RPMI7951 (cell line): ENCODE results near the gene DAGLA. TPM values are rescaled to one million over a fixed set of nuclear protein-coding genes. Genes with fewer than 3 reads are reported as not detected.

ENCODE experiments used
- DNase-seq: peaks from one replicate; pipeline ENCODE4 v3.0.0-alpha.2; 2012; ENCODE audit warnings: low read depth
- total RNA-seq: library from RNA; depleted of rRNA; stranded (reverse); fragments of >200 nt; shearing (Covaris generic); gene quantifications from 2 replicates; pipeline ENCODE4 v1.2.3, GENCODE V29; 2014

DAGLA gene
- total RNA-seq, 1 experiment from 2014 or later: 0.96 TPM

DNA sequence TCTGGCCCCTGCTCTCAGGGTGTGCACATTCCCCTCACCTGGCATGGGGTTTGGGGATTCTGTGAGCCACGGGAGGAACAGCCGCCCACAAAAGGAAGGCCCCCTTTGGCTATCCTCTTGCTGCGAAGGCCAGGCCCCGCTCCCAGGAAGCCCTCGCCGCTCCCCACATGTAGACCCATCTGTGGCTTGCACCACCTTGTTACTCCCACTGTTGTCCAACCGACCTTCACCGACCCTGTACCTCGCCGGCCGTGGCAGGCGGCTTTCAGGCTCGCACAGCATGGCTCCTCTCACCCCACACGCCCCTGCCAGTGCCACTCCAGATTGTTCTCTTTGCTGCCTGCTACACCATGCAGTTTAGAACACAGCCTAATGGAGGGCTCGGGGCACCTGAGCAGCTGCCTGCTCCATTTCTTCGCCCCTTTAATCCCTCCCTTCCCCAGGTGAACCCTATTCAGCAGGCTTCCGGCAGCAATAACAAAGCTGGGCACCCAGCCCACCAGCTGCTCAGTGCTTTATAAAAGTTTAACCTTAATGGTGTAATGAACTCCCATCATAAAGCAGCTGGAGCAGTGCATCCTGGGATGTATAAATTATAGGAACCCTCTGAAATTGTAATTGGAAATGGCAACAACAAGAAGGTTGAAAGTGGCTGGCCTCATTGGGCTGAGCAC lies 10.7 kb downstream of the DAGLA start:
- no peak for DNase-seq

GRCh38 chr11:61691380-61692156 lies 11.4 kb downstream of the DAGLA start:
- no peak for DNase-seq

- no peak for DNase-seq
These were observed 13.9 kb downstream of the DAGLA start for GRCh38 chr11:61693922-61694601.

- DNase-seq: no peak
These were observed 14.4 kb downstream of the DAGLA start for GRCh38 chr11:61694602-61694939.

- no peak for DNase-seq
These were observed 14.9 kb downstream of the DAGLA start for GRCh38 chr11:61694946-61695706.

DNA sequence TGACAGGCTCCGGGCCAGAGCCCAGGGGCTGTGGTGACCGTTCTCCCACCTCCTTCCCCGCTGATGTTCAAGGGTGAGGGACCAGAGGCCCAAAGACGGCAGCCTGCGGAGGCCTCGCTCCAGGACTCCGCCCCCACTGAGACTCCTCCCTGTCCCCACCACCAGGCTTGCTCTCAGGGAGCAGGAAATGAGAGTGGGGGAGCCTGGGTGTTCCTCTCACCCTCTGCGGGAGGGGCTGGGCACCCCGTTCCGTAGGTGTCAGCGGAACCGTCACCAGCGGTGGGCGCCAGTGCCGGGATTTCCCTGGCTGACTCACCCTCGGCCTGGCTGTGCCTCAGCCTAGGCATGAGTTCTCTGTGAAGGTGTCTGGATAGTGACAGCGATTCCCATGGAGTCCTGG lies 15.7 kb downstream of the DAGLA start:
- DNase-seq: peak; percentile 80

- DNase-seq: no peak
These were observed 16.4 kb downstream of the DAGLA start for GRCh38 chr11:61696602-61697001.

DNA sequence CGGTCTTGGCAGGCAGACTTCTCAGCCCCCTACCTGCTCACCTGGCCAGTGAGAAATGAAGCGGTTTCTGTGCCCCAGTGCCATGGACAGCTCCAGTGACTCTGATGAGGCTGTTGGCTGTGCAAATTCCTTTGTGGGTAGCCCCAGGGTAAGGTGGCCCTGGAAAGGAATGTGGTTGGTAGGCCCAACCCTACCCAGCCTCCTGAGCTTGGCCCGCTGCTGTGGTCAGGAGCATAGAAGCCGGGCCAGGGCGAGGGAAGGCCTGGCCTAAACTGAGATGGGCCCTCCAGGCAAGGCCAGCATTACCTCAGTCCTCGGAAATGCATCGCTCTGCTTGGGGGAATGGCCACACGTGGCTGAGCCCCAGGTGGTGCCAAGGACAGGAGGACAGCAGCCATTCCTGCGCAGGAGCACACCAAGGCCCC lies 16.9 kb downstream of the DAGLA start:
- peak; percentile 79 for DNase-seq

DNA sequence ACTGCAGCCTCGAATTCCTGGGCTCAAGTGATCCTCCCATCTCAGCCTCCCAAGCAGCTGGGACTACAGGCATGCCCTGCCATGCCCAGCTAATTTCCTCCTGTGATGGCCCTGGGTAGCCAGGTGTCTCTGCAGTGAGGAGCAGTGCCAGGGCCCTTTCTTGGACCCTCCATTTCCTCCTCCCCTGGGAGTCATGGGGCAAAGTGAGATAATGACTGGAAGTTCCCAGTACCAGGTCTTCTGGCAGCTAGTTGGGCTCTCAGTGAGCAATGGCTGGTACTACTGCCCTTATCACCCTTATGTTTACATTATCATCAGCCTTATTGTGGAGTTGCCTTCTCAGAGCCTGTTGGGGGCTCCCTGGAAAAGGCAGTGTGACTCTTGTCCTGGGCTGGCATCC lies 17.6 kb downstream of the DAGLA start:
- no peak for DNase-seq

DNA sequence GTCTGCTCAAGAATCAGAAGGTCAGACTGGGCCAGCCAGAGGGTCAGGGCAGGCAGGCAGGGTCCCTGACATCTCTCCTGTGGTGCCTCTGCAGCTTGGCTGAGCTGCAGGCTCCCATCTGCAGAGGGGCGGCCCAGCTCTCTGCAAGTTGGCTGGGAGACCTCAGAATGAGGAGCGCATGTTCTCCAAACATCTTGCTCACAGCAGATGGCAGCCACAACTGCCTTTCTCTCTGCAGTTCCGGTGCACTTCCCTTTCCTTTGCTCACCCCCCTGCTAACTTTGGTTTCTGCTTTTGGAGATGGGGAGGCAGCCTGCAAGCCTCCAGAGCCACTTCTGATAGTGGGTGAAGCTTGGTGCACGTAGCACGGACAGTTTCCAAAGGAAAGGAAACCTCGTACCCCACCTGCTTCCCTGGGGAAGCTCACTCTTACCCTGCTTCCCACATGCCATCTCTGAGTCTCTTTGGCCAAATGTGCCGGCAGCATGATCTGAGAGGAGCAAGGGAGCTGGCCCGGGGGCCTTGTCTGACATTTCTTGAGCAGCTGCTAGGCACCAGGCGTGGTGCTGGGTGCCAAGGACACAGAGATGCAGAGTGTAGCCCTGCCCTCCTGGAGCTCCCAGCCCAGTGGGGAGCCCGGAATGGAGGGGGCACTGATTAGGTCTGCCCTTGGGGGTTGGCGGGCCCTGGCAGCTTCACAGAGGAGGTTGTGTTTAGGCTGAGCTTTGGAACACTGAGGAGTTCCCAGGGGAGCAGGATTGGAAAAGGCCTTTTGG lies 18.2 kb downstream of the DAGLA start:
- no peak for DNase-seq

DNA sequence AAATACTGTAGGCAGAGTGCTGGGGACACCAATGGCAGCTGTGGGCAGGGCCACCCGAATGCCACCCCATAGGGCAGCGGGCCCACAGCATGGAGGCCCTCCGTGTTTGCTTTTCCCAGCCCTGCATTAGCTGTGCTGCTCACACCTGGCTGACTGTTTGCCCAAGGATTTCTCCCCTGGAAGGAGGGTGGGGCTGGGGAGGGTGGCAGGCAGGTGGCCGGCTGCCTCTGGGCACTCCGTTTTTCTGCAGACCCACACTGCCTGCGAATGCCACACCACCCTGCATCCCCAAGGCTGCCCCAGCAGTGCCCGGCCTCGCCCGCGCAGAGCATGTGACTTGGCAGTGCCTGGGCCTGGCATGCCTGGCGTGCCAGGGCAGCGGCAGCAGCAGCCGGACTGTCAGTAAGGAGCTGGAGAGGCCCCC lies 19.6 kb downstream of the DAGLA start:
- DNase-seq: no peak

DNA sequence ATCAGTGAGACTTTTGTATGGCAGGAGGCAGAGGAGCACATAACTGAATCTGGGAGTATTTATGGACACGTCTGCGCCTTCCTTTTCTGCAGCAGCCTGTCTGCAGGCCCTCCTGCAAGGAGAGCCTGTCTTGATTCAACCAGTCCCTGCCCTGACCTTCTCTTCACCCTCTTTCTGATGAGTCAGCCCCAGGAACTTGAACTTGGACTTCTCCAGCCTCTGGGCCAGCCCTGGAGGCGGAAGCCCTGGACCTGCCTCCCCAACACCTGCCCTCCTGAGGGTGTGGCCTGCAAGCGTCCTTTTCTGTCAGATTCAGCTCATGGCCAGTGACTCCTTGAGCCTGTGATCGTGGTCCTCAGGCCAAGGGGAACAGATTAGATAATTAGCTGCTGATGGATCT lies 20.0 kb downstream of the DAGLA start:
- DNase-seq: peak; percentile 44

DNA sequence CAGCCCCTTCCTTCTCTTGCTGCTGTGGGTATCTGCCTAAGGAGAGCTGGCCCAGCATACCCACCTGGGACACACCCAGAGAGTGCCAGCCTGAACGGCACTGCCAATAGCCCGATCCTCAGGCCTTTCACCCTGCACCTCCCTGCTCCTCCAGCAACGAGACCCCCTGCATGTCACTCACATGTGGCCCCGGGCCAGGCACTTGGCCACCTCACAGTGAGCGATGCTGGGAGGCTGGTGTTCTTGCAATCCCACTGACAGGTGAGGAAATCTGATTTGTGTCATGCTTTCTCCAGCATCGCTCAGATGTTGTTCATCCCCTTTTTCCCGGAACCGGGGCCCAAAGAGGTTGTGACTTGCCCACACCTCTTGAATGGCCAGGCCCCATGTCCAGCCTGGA lies 20.5 kb downstream of the DAGLA start:
- DNase-seq: no peak

GRCh38 chr11:61701242-61701886 lies 21.2 kb downstream of the DAGLA start:
- DNase-seq: no peak

DNA sequence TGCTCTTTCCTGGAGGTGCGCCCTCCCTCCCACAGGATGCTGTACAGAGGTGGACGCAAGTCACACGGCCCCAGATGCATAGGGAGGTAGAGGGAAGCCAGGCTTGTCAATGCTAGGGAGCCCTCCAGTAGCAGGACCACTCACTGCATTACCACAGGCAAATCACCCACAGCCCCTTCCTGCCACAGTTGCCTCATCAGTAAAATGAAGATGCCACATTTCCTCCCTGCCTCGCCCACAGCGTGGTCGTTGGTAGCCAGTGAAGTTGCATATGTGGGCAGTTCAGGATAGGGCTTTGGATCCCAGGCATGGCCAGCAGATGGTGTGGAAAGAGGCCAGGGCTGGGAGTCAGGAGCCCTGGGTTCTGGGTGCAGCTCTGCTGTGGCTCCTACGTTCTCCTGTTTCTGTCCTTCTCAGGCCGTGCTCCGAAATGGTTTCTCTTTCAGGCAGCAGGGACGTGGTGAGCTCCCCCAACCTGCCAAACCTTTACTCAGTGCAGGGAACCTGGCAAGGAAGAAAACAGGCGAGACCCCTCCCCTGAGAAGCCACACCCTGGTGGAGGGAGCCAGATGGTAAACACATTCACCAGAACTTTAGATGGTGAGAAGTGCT lies 22.6 kb downstream of the DAGLA start:
- DNase-seq: no peak

- DNase-seq: no peak
These were observed 24.6 kb downstream of the DAGLA start for GRCh38 chr11:61704838-61705237.

DNA sequence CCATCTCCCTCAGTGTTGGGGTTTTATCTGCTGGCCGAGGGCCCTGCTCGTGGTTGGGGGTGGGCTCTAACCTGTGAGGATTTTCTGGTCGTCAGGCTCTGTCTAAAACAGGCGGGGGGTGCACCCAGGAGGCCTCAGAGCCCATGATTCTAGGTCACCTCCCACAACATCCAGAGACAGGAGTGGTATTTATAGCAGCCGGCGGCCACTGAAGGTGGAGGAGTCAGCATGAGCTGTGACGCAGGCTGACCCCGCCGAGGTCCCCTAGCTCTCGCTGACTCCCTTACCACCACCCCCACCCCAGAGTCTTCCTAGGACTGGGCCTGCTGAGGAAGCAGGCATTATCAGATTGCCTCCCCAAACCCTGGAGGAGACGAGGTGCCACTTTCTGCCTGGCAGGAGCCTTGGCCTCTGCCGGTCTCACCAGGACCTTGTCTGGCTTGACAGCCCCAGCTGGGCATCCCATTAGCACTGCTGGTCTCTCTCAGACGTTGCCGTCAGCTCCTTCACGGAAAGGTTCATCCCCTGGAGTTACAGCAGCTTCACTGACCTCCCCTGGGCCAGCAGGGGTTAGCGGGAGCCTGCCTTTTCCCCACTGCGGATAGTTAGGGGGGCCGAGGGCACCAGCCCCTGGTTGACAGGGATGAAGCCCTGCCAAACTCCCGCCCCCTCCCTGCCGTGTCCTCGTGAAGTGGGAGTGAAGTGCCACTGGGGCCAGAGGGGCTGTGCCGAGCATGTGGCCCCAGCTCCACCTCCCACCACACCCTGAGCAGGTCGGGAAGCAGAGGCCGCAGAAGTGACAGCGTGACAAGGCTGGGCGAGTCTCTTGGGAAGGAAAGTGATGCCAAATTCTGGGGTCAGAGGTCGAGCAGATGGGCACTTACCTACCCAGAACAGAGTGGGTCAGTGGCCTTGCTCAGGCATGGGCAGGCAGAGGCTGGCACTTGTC lies 26.5 kb downstream of the DAGLA start:
- DNase-seq: no peak

DNA sequence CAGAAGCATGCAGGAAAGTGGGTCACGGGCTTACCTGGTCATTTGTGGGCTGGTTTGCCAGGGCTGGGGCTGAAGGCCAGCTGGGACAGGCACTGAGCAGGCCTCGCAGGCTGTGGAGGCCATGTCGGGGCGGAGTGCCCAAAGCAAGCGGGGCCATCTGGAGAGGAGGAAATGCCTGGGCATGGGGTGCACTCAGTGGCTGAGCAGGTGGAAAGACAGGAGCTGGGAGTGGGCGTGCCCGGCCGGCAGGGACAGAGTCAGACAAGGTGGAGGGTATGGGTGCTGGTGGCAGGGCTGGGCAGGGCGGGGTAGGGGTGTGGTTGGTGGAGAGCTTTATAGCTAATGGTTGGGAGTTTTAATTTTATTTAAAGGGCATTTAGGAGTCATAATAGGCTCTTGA lies 27.4 kb downstream of the DAGLA start:
- DNase-seq: no peak

GRCh38 chr11:61709110-61709509 lies 28.9 kb downstream of the DAGLA start:
- no peak for DNase-seq
